ENCODE results near the gene NRTN.

NRTN gene

GRCh38 chr19:5785423-5785822 is 19.4 kb upstream of the NRTN start:
- no peak for FAIRE-seq
- TF ChIP-seq, protein P1, sequence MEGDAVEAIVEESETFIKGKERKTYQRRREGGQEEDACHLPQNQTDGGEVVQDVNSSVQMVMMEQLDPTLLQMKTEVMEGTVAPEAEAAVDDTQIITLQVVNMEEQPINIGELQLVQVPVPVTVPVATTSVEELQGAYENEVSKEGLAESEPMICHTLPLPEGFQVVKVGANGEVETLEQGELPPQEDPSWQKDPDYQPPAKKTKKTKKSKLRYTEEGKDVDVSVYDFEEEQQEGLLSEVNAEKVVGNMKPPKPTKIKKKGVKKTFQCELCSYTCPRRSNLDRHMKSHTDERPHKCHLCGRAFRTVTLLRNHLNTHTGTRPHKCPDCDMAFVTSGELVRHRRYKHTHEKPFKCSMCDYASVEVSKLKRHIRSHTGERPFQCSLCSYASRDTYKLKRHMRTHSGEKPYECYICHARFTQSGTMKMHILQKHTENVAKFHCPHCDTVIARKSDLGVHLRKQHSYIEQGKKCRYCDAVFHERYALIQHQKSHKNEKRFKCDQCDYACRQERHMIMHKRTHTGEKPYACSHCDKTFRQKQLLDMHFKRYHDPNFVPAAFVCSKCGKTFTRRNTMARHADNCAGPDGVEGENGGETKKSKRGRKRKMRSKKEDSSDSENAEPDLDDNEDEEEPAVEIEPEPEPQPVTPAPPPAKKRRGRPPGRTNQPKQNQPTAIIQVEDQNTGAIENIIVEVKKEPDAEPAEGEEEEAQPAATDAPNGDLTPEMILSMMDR (IDR thresholded peaks at IDR 0.05; ENCODE audit: insufficient read depth, missing control alignments) = no peak
- DNase-seq (ENCODE audit: insufficient read length, low spot score) = no peak

DNA sequence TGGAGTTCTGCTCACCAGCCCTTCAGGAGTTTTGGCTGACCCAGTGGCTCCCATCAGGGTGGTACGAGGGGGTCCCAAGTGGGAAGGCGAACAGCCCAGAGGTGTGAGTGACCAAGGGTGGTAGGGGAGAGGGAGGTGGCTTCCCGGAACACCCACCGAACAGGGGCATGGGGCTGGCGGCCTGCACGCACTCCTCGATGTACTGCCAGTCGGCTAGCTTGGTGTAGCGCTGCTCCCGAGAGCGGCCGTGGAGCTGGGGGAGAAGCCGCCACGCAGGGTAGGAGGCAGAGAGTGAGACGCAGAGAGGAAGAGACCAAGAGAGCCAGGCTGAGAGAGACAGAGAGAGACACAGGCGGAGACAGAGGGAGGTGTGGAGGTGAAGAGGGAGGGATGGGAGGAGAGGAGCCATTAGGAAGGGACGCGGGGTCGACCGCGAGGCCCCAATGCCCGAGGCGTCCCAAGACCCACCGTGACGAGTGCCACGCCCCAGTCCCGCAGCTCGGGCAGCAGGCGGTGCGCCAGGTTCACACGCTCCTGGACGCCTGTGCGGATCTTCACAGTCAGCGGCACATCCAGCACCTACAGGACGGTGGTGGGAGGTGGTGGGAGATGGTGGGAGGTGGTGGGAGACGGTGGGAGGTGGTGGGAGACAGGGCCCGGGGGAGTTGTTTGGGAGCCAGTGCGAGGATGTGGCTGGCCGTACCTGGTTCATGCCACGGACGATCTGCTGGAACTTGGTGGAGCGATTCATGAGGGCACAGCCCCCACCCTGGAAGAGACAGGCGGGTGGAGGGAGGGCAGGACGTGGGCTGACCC is 18.1 kb upstream of the NRTN start:
- no peak for FAIRE-seq
- TF ChIP-seq, protein P1 (IDR thresholded peaks at IDR 0.05; ENCODE audit: insufficient read depth, missing control alignments) = no peak
- no peak for DNase-seq (ENCODE audit: insufficient read length, low spot score)

GRCh38 chr19:5787409-5788182 is 17.3 kb upstream of the NRTN start:
- no peak for FAIRE-seq
- DNase-seq (ENCODE audit: insufficient read length, low spot score) = no peak

GRCh38 chr19:5788422-5788821 is 16.4 kb upstream of the NRTN start:
- TF ChIP-seq, protein P1 (IDR thresholded peaks at IDR 0.05; ENCODE audit: insufficient read depth, missing control alignments) = no peak
- FAIRE-seq (no peak), DNase-seq (ENCODE audit: insufficient read length, low spot score) (no peak)

More at GRCh38 chr19:5787409-5788182, 17.3 kb upstream of the NRTN start:
- TF ChIP-seq, protein P1 (IDR thresholded peaks at IDR 0.05; ENCODE audit: insufficient read depth, missing control alignments) = no peak

GRCh38 chr19:5789351-5789761 is 15.5 kb upstream of the NRTN start:
- FAIRE-seq (no peak), DNase-seq (ENCODE audit: insufficient read length, low spot score) (no peak)
- TF ChIP-seq, protein P1 (IDR thresholded peaks at IDR 0.05; ENCODE audit: insufficient read depth, missing control alignments) = no peak

- DNase-seq (ENCODE audit: insufficient read length, low spot score) = no peak
- no peak for FAIRE-seq
- TF ChIP-seq, protein P1 (IDR thresholded peaks at IDR 0.05; ENCODE audit: insufficient read depth, missing control alignments) = no peak
Observed at GRCh38 chr19:5789886-5790558, 14.8 kb upstream of the NRTN start.
